Measurements from ENCODE around the gene FBXO22.
"Not testable (repeated sequence)": the region's sequence is repeated elsewhere in the genome, so short reads cannot be mapped to it uniquely, and the experiment has no call there.

FBXO22 gene

GRCh38 chr15:75903331-75904239 is at the start of gene FBXO22:
Gene FBXO22, plus strand, starts transcription at chr15:75903878. Its CDS starts 86 bp downstream, at chr15:75903964.
- DNase-seq = peak; percentile 77 to 82

GRCh38 chr15:75857886-75858285 is 45.8 kb upstream of the FBXO22 start:
- DNase-seq = no peak

GRCh38 chr15:75861750-75862402 is 41.8 kb upstream of the FBXO22 start:
- DNase-seq = no peak

- no peak for DNase-seq
These were observed 40.9 kb upstream of the FBXO22 start for GRCh38 chr15:75862796-75863195.

- no peak for DNase-seq
These were observed 39.2 kb upstream of the FBXO22 start for GRCh38 chr15:75864213-75865059.

GRCh38 chr15:75866045-75866444 is 37.6 kb upstream of the FBXO22 start:
- not testable (repeated sequence) for DNase-seq

- no peak for DNase-seq
These were observed 36.8 kb upstream of the FBXO22 start for GRCh38 chr15:75866916-75867315.

GRCh38 chr15:75867449-75867848 is 36.2 kb upstream of the FBXO22 start:
- DNase-seq = no peak

GRCh38 chr15:75868019-75868418 is 35.7 kb upstream of the FBXO22 start:
- DNase-seq = no peak

GRCh38 chr15:75869446-75869845 is 34.2 kb upstream of the FBXO22 start:
- DNase-seq = no peak

- DNase-seq = not testable (repeated sequence)
These were observed 32.1 kb upstream of the FBXO22 start for GRCh38 chr15:75871589-75871988.

GRCh38 chr15:75872403-75872990 is 31.2 kb upstream of the FBXO22 start:
- DNase-seq = no peak

GRCh38 chr15:75884041-75884440 is 19.6 kb upstream of the FBXO22 start:
- DNase-seq = no peak

- no peak for DNase-seq
These were observed 16.5 kb upstream of the FBXO22 start for GRCh38 chr15:75887178-75887577.

- DNase-seq = no peak
These were observed 11.8 kb upstream of the FBXO22 start for GRCh38 chr15:75891895-75892294.

- DNase-seq = no peak
These were observed 7.9 kb upstream of the FBXO22 start for GRCh38 chr15:75895731-75896130.

GRCh38 chr15:75900577-75900976 is 3.1 kb upstream of the FBXO22 start:
- DNase-seq = no peak

- no peak for DNase-seq
These were observed 1.5 kb upstream of the FBXO22 start for GRCh38 chr15:75902129-75902557.

GRCh38 chr15:75905231-75905630 is 1.6 kb downstream of the FBXO22 start:
- DNase-seq = no peak

GRCh38 chr15:75910355-75910754 is 6.7 kb downstream of the FBXO22 start:
- DNase-seq = not testable (repeated sequence)

GRCh38 chr15:75916978-75917377 is 13.3 kb downstream of the FBXO22 start:
- no peak for DNase-seq

GRCh38 chr15:75918135-75918534 is 14.5 kb downstream of the FBXO22 start:
- DNase-seq = no peak

GRCh38 chr15:75920079-75920478 is 16.4 kb downstream of the FBXO22 start:
- DNase-seq = no peak

Data from activated CD4-positive, alpha-beta T cell treated with anti-CD3 and anti-CD28 coated beads, Interleukin-2, amount 50 U/mL, for 4 hours (primary cell).